Activated naive CD4-positive, alpha-beta T cell treated with anti-CD3 and anti-CD28 coated beads, Interleukin-2, amount 50 U/mL, for 24 hours (primary cell): ENCODE data around the gene DMGDH.
A peak's percentile ranks its signal among the peaks of the same experiment; 100 is the strongest.
"Not testable (repeated sequence)": the region's sequence is repeated elsewhere in the genome, so short reads cannot be mapped to it uniquely, and the experiment has no call there.

ENCODE experiments used
- H3K27ac Mint-ChIP-seq: one replicate; pipeline ENCODE4 v1.8.0; 2021; ENCODE audit warnings: mild to moderate bottlenecking, mixed read lengths
- H3K27me3 Mint-ChIP-seq: one replicate; pipeline ENCODE4 v1.8.0; 2021; ENCODE audit warnings: mixed read lengths
- H3K36me3 Mint-ChIP-seq: one replicate; pipeline ENCODE4 v1.8.0; 2021; ENCODE audit warnings: mixed read lengths
- H3K4me1 Mint-ChIP-seq: one replicate; pipeline ENCODE4 v1.8.0; 2021; ENCODE audit warnings: mixed read lengths
- H3K4me3 Mint-ChIP-seq: one replicate; pipeline ENCODE4 v1.8.0; 2021; ENCODE audit warnings: mild to moderate bottlenecking, mixed read lengths
- H3K9me3 Mint-ChIP-seq: one replicate; pipeline ENCODE4 v1.8.0; 2021; ENCODE audit warnings: mixed read lengths

Gene DMGDH

GRCh38 chr5:79005936-79006631 is 63.4 kb downstream of the DMGDH start:
- H3K4me1 Mint-ChIP-seq, result no peaks in the 10 kb centered on the region
- H3K9me3 Mint-ChIP-seq, result no peaks in the 10 kb centered on the region
- H3K27me3 Mint-ChIP-seq, result peaks cover 4% of the 10 kb centered on the region
- H3K4me3 Mint-ChIP-seq, result no peak overlapping the region
- H3K36me3 Mint-ChIP-seq, result peaks cover 2% of the 10 kb centered on the region
- no peak overlapping the region for H3K27ac Mint-ChIP-seq

- Mint-ChIP-seq H3K36me3 (peaks cover 2% of the 10 kb centered on the region), H3K9me3 (no peaks in the 10 kb centered on the region), H3K27ac (no peak overlapping the region), H3K27me3 (peaks cover 4% of the 10 kb centered on the region), H3K4me1 (no peaks in the 10 kb centered on the region), H3K4me3 (no peak overlapping the region)
These were observed 64.3 kb downstream of the DMGDH start for GRCh38 chr5:79005151-79005550.

GRCh38 chr5:79002374-79002773 is 67.1 kb downstream of the DMGDH start:
- H3K36me3 Mint-ChIP-seq, result no peaks in the 10 kb centered on the region
- no peak overlapping the region for H3K27ac Mint-ChIP-seq
- peaks cover 7% of the 10 kb centered on the region for H3K27me3 Mint-ChIP-seq
- H3K4me3 Mint-ChIP-seq, result no peak overlapping the region
- no peaks in the 10 kb centered on the region for H3K4me1 Mint-ChIP-seq
- H3K9me3 Mint-ChIP-seq, result no peaks in the 10 kb centered on the region

- no peak overlapping the region for H3K27ac Mint-ChIP-seq
- H3K27me3 Mint-ChIP-seq, result peaks cover 7% of the 10 kb centered on the region
- no peaks in the 10 kb centered on the region for H3K4me1 Mint-ChIP-seq
- no peaks in the 10 kb centered on the region for H3K9me3 Mint-ChIP-seq
- no peak overlapping the region for H3K4me3 Mint-ChIP-seq
- H3K36me3 Mint-ChIP-seq, result no peaks in the 10 kb centered on the region
These were observed 68.0 kb downstream of the DMGDH start for GRCh38 chr5:79001471-79001870.

GRCh38 chr5:78997090-78997489 is 72.4 kb downstream of the DMGDH start:
- no peak overlapping the region for H3K27ac Mint-ChIP-seq
- no peak overlapping the region for H3K4me3 Mint-ChIP-seq
- peaks cover 17% of the 10 kb centered on the region for H3K4me1 Mint-ChIP-seq
- H3K9me3 Mint-ChIP-seq, result peaks cover 7% of the 10 kb centered on the region
- H3K27me3 Mint-ChIP-seq, result peaks cover 7% of the 10 kb centered on the region
- H3K36me3 Mint-ChIP-seq, result peaks cover 6% of the 10 kb centered on the region

GRCh38 chr5:78995521-78996007 is 73.9 kb downstream of the DMGDH start:
- Mint-ChIP-seq H3K27me3 (peaks cover 6% of the 10 kb centered on the region), H3K4me1 (peaks cover 17% of the 10 kb centered on the region), H3K9me3 (peaks cover 7% of the 10 kb centered on the region), H3K27ac (no peak overlapping the region), H3K4me3 (no peak overlapping the region), H3K36me3 (peaks cover 6% of the 10 kb centered on the region)

- H3K27me3 Mint-ChIP-seq, result peaks cover 2% of the 10 kb centered on the region
- peaks cover 6% of the 10 kb centered on the region for H3K36me3 Mint-ChIP-seq
- H3K9me3 Mint-ChIP-seq, result peaks cover 7% of the 10 kb centered on the region
- H3K27ac Mint-ChIP-seq, result no peak overlapping the region
- no peak overlapping the region for H3K4me3 Mint-ChIP-seq
- peaks cover 17% of the 10 kb centered on the region for H3K4me1 Mint-ChIP-seq
These were observed 76.3 kb downstream of the DMGDH start for GRCh38 chr5:78993165-78993564.

GRCh38 chr5:78992146-78992545 is 77.3 kb downstream of the DMGDH start:
- H3K4me3 Mint-ChIP-seq, result no peak overlapping the region
- H3K27me3 Mint-ChIP-seq, result peaks cover 2% of the 10 kb centered on the region
- H3K4me1 Mint-ChIP-seq, result peaks cover 17% of the 10 kb centered on the region
- peaks cover 6% of the 10 kb centered on the region for H3K36me3 Mint-ChIP-seq
- H3K9me3 Mint-ChIP-seq, result peaks cover 7% of the 10 kb centered on the region
- no peak overlapping the region for H3K27ac Mint-ChIP-seq

GRCh38 chr5:78989080-78989479 is 80.4 kb downstream of the DMGDH start:
- Mint-ChIP-seq H3K9me3 (no peaks in the 10 kb centered on the region), H3K4me1 (peaks cover 30% of the 10 kb centered on the region), H3K4me3 (no peak overlapping the region), H3K36me3 (no peaks in the 10 kb centered on the region), H3K27me3 (no peaks in the 10 kb centered on the region), H3K27ac (no peak overlapping the region)

GRCh38 chr5:78985725-78986223 is 83.7 kb downstream of the DMGDH start:
- H3K9me3 Mint-ChIP-seq, result no peaks in the 10 kb centered on the region
- H3K27me3 Mint-ChIP-seq, result no peaks in the 10 kb centered on the region

GRCh38 chr5:78985116-78985724 is 84.3 kb downstream of the DMGDH start, which contains the start of gene ARSB:
ARSB (minus strand) TSS chr5:78985310; CDS start chr5:78985248, 62 bp downstream.
- Mint-ChIP-seq H3K36me3 (no peaks in the 10 kb centered on the region), H3K4me1 (peaks cover 38% of the 10 kb centered on the region), H3K9me3 (no peaks in the 10 kb centered on the region), H3K27me3 (no peaks in the 10 kb centered on the region), H3K27ac (peak within 1 kb of the TSS; percentile 97), H3K4me3 (peak within 1 kb of the TSS; percentile 97)

More at GRCh38 chr5:78985725-78986223, 83.7 kb downstream of the DMGDH start:
- no peaks in the 10 kb centered on the region for H3K36me3 Mint-ChIP-seq
- H3K4me1 Mint-ChIP-seq, result peaks cover 36% of the 10 kb centered on the region
- H3K4me3 Mint-ChIP-seq, result peak overlapping the region; percentile 97
- H3K27ac Mint-ChIP-seq, result peak overlapping the region; percentile 97

GRCh38 chr5:78984439-78985115 is 84.9 kb downstream of the DMGDH start:
- Mint-ChIP-seq H3K27me3 (no peaks in the 10 kb centered on the region), H3K4me3 (peak overlapping the region; percentile 87), H3K4me1 (peaks cover 41% of the 10 kb centered on the region), H3K9me3 (no peaks in the 10 kb centered on the region), H3K36me3 (no peaks in the 10 kb centered on the region), H3K27ac (peak overlapping the region; percentile 93)

GRCh38 chr5:78983601-78984438 is 85.7 kb downstream of the DMGDH start:
- Mint-ChIP-seq H3K27me3 (no peaks in the 10 kb centered on the region), H3K27ac (peak overlapping the region; percentile 93), H3K9me3 (no peaks in the 10 kb centered on the region), H3K4me1 (peaks cover 48% of the 10 kb centered on the region), H3K36me3 (no peaks in the 10 kb centered on the region), H3K4me3 (peak overlapping the region; percentile 87)

- not testable (repeated sequence) for H3K36me3 Mint-ChIP-seq, H3K27me3 Mint-ChIP-seq, H3K9me3 Mint-ChIP-seq
- Mint-ChIP-seq H3K27ac (peak overlapping the region; percentile 66), H3K4me3 (peak overlapping the region; percentile 87), H3K4me1 (peaks cover 50% of the 10 kb centered on the region)
These were observed 86.3 kb downstream of the DMGDH start for GRCh38 chr5:78983194-78983593.

GRCh38 chr5:78979909-78980308 is 89.6 kb downstream of the DMGDH start:
- no peak overlapping the region for H3K27ac Mint-ChIP-seq
- no peaks in the 10 kb centered on the region for H3K9me3 Mint-ChIP-seq
- no peaks in the 10 kb centered on the region for H3K27me3 Mint-ChIP-seq
- peaks cover 33% of the 10 kb centered on the region for H3K4me1 Mint-ChIP-seq
- no peaks in the 10 kb centered on the region for H3K36me3 Mint-ChIP-seq
- H3K4me3 Mint-ChIP-seq, result no peak overlapping the region
